CD14-positive monocyte (primary cell): ENCODE results near the gene NPAT. TPM values are rescaled to one million over a fixed set of nuclear protein-coding genes. Genes with fewer than 3 reads are reported as not detected.
A peak's percentile ranks its signal among the peaks of the same experiment; 100 is the strongest.

Experiments
- DNase-seq, 3 donors: peaks; one replicate each; pipeline ENCODE4 v3.0.0-alpha.2; 2011 to 2022
- H2AFZ ChIP-seq: 2 replicates; pipeline ENCODE4 v1.6.0; 2012; ENCODE audit warnings: mild to moderate bottlenecking, low read depth, low read length, inconsistent platforms; ENCODE audit not compliant: insufficient read depth, poor library complexity, severe bottlenecking
- H3K27ac ChIP-seq, 2 donors: 1 replicate in 1 of 2; 2 replicates in 1 of 2; pipeline ENCODE4 v1.5.1; 2012 to 2013; ENCODE audit warnings: low read length in 2 of 2, control low read depth in 1 of 2, inconsistent platforms in 1 of 2, low read depth in 1 of 2, mild to moderate bottlenecking in 1 of 2
- H3K27me3 ChIP-seq, 2 donors: one replicate each; pipeline versions ENCODE4 v1.6.0 to v1.6.1; 2011 to 2013; ENCODE audit warnings: low read length in 2 of 2; ENCODE audit not compliant: control insufficient read depth in 2 of 2, insufficient read depth in 2 of 2
- H3K36me3 ChIP-seq, 2 donors: replicated peaks in 1 of 2; 1 replicate in 1 of 2; 2 replicates in 1 of 2; pipeline versions ENCODE4 v1.5.1 to v1.6.1; 2012 to 2013; ENCODE audit warnings: low read length in 2 of 2, control low read depth in 1 of 2, inconsistent platforms in 1 of 2, mild to moderate bottlenecking in 1 of 2; ENCODE audit not compliant: insufficient read depth in 2 of 2, control insufficient read depth in 1 of 2
- H3K4me1 ChIP-seq, 2 donors: 1 replicate in 1 of 2; 2 replicates in 1 of 2; pipeline versions ENCODE4 v1.5.1 to v1.6.1; 2012 to 2013; ENCODE audit warnings: low read length in 2 of 2, control low read depth in 1 of 2, inconsistent platforms in 1 of 2, mild to moderate bottlenecking in 1 of 2, moderate library complexity in 1 of 2; ENCODE audit not compliant: insufficient read depth in 2 of 2, control insufficient read depth in 1 of 2
- H3K4me2 ChIP-seq: replicated peaks from 2 replicates; pipeline ENCODE3; 2012; ENCODE audit warnings: low read length, moderate library complexity, mild to moderate bottlenecking; ENCODE audit not compliant: poor library complexity, severe bottlenecking; ENCODE audit errors: extremely low read depth
- H3K4me3 ChIP-seq, 3 experiments: fragments of 200-600 bp in 1 of 3; sonication (generic) in 1 of 3; replicated peaks in 1 of 3; 1 replicate in 2 of 3; 2 replicates in 1 of 3; pipeline ENCODE4 v1.5.1; 2011 to 2013; ENCODE audit warnings: low read length in 3 of 3, mild to moderate bottlenecking in 3 of 3, control low read depth in 2 of 3, low read depth in 2 of 3, inconsistent platforms in 1 of 3, moderate library complexity in 1 of 3
- H3K79me2 ChIP-seq: 2 replicates; pipeline ENCODE4 v1.6.0; 2012; ENCODE audit warnings: mild to moderate bottlenecking, control low read depth, inconsistent platforms, low read length, moderate library complexity; ENCODE audit not compliant: insufficient read depth
- H3K9ac ChIP-seq: 2 replicates; pipeline ENCODE4 v1.6.0; 2017; ENCODE audit warnings: low read length, mild to moderate bottlenecking; ENCODE audit not compliant: insufficient read depth, poor library complexity, severe bottlenecking
- H3K9me3 ChIP-seq, 2 donors: replicated peaks in 1 of 2; 1 replicate in 1 of 2; 2 replicates in 1 of 2; pipeline versions ENCODE4 v1.5.1 to v1.6.1; 2012 to 2013; ENCODE audit warnings: low read length in 2 of 2, control low read depth in 1 of 2; ENCODE audit not compliant: control insufficient read depth in 1 of 2, insufficient read depth in 1 of 2
- H4K20me1 ChIP-seq: 2 replicates; pipeline ENCODE4 v1.6.0; 2012; ENCODE audit warnings: mild to moderate bottlenecking, low read length, control low read depth, moderate library complexity; ENCODE audit not compliant: insufficient read depth
- H3K27ac Mint-ChIP-seq, 7 donors: one replicate each; pipeline ENCODE4 v1.8.0; 2020; ENCODE audit warnings: mild to moderate bottlenecking in 7 of 7, mixed read lengths in 7 of 7, moderate library complexity in 6 of 7, inconsistent platforms in 2 of 7
- H3K27me3 Mint-ChIP-seq, 3 donors: one replicate each; pipeline ENCODE4 v1.8.0; 2021 to 2022; ENCODE audit warnings: low read depth in 3 of 3, mild to moderate bottlenecking in 3 of 3, mixed read lengths in 3 of 3, moderate library complexity in 3 of 3, inconsistent platforms in 1 of 3
- H3K36me3 Mint-ChIP-seq, 2 donors: one replicate each; pipeline ENCODE4 v1.8.0; 2020; ENCODE audit warnings: mixed read lengths in 2 of 2, inconsistent platforms in 1 of 2, mild to moderate bottlenecking in 1 of 2
- H3K4me1 Mint-ChIP-seq: one replicate; pipeline ENCODE4 v1.8.0; 2020; ENCODE audit warnings: mild to moderate bottlenecking, mixed read lengths
- H3K4me3 Mint-ChIP-seq, 2 donors: one replicate each; pipeline ENCODE4 v1.8.0; 2020; ENCODE audit warnings: mild to moderate bottlenecking in 2 of 2, mixed read lengths in 2 of 2, moderate library complexity in 1 of 2
- H3K9me3 Mint-ChIP-seq, 7 donors: one replicate each; pipeline ENCODE4 v1.8.0; 2020 to 2022; ENCODE audit warnings: mixed read lengths in 7 of 7, mild to moderate bottlenecking in 6 of 7, moderate library complexity in 6 of 7, inconsistent platforms in 2 of 7
- WGBS: methylation state at CpG from one replicate; pipeline ENCODE4 v1.1.5; 2013; ENCODE audit warnings: missing lambda C conversion rate; ENCODE audit not compliant: insufficient coverage; 5-methylcytosine and 5-hydroxymethylcytosine counted together
- intact Hi-C, 2 donors: fragments of 100-400 bp; cut with micrococcal nuclease; formaldehyde crosslinking; loops; one replicate each; pipeline versions ENCODE4 v1.15.0 to v1.15.1; 2023
- polyA plus RNA-seq, 3 donors: library from polyadenylated mRNA; depleted of rRNA in 1 of 3; unstranded in 2 of 3; stranded (reverse) in 1 of 3; fragments of 300-500 nt in 2 of 3; fragments of >200 nt in 1 of 3; fragmentation: Illumina TruSeq in 2 of 3; gene quantifications; 1 replicate in 2 of 3; 2 replicates in 1 of 3; pipeline ENCODE4 v1.2.3, GENCODE V29; 2012 to 2021
- TF ChIP-seq, protein P1 (sequence below): fragments of 200-600 bp; IDR thresholded peaks from one replicate; pipeline ENCODE4 v1.8.0; 2022; ENCODE audit warnings: antibody characterized with exemption, mild to moderate bottlenecking

NPAT gene
- polyA plus RNA-seq, 3 donors: 3.7 to 5.0 (median 4.1) TPM

DNA sequence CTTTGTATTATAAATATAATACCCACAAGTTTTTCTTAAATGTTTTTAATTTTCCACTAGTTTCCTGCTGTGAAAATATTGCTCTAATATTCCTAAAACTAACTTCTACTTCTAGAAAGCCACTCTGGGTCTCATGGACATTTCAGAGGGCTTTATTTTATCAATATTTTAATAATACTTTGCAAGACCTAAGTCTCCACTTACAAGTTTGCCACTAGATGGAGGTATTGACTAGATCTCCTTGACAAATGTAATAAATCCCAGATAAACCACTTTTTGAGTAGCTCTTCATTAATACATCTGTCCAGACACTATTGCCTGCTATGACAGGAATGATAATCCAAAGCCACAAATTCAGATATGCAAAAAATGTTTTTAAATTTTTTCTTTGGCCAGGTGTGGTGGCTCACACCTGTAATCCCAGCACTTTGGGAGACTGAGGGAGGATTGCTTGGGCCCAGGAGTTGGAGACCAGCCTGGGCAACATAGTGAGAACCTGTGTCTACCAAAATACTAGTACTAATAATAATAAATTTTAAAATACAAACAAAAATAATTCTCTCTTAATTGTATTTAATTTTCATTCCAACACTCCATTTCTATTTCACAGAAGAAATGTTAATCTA is 104.6 kb downstream of the NPAT start:
- intact Hi-C loops: loop anchor here in 1 of 2 donors (10.0 kb wide), 1 partner anchor 537 kb away; no protein-coding TSS in a partner anchor
- Histone ChIP-seq H4K20me1 (no peaks in the 10 kb centered on the region), H3K79me2 (peaks cover 15% of the 10 kb centered on the region), H3K9ac (no peak overlapping the region), H3K27me3 (no peaks in the 10 kb centered on the region), H3K4me2 (no peak overlapping the region), H3K27ac (no peak overlapping the region), H3K9me3 (no peaks in the 10 kb centered on the region), H3K36me3 (no peaks in the 10 kb centered on the region), H3K4me3 (no peak overlapping the region), H2AFZ (no peak overlapping the region), H3K4me1 (peaks cover 13 to 18% of the 10 kb centered on the region in 2 donors)
- peaks cover 0 to 3% (median 0%) of the 10 kb centered on the region in 3 donors for H3K27me3 Mint-ChIP-seq
- no peak overlapping the region for H3K27ac Mint-ChIP-seq
- DNase-seq: peak; percentile 4 to 41 (median 13)
- no peaks in the 10 kb centered on the region for H3K36me3 Mint-ChIP-seq
- H3K4me1 Mint-ChIP-seq: peaks cover 12% of the 10 kb centered on the region
- no peak overlapping the region for H3K4me3 Mint-ChIP-seq
- H3K9me3 Mint-ChIP-seq: no peaks in the 10 kb centered on the region
- TF ChIP-seq, protein P1, sequence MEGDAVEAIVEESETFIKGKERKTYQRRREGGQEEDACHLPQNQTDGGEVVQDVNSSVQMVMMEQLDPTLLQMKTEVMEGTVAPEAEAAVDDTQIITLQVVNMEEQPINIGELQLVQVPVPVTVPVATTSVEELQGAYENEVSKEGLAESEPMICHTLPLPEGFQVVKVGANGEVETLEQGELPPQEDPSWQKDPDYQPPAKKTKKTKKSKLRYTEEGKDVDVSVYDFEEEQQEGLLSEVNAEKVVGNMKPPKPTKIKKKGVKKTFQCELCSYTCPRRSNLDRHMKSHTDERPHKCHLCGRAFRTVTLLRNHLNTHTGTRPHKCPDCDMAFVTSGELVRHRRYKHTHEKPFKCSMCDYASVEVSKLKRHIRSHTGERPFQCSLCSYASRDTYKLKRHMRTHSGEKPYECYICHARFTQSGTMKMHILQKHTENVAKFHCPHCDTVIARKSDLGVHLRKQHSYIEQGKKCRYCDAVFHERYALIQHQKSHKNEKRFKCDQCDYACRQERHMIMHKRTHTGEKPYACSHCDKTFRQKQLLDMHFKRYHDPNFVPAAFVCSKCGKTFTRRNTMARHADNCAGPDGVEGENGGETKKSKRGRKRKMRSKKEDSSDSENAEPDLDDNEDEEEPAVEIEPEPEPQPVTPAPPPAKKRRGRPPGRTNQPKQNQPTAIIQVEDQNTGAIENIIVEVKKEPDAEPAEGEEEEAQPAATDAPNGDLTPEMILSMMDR: peak; percentile 57

DNA sequence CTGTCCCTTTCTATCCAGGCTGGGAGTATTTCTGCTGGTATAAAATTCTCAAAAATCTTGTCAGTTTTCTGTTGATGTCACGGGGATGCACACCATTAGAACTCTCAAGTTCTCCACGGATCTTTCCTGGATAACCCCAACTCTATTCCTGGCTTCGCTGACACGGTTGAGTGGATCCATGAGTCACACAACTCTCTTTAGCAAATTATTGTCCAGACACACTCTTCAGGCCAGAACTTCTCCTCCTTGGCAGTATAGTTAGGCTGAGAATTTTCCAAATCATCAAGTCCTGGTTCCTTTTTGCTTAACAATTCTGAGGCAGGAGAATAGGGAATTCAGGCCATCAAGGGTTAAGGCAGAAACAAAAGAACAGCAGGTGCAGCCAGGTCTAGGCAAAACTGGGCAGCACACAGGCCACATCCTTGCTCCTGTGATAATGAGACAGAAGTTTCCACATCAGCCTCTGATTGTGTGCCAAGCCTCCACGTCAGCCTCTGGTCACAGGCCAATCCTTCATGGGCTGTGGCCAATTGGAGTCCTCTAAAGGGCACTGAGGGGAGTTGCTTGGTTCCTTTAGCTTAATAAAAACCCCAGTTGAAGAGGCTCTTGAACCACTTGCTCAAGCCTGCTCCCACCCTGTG is 106.8 kb downstream of the NPAT start:
- no peaks in the 10 kb centered on the region for H3K27me3 ChIP-seq
- no peaks in the 10 kb centered on the region for H3K79me2 ChIP-seq
- H3K4me3 ChIP-seq: no peak overlapping the region
- H3K4me2 ChIP-seq: no peak overlapping the region
- Mint-ChIP-seq H3K4me3 (no peak overlapping the region), H3K4me1 (no peaks in the 10 kb centered on the region), H3K9me3 (no peaks in the 10 kb centered on the region), H3K27ac (peak overlapping the region in 2 of 7 donors; percentile 13 to 14), H3K36me3 (peaks cover 0 to 11% of the 10 kb centered on the region in 2 donors), H3K27me3 (peaks cover 0 to 3% (median 0%) of the 10 kb centered on the region in 3 donors)
- no peaks in the 10 kb centered on the region for H3K9me3 ChIP-seq
- 48% methylated on average over 3 of the region's 5 CpGs for WGBS
- no peak overlapping the region for H3K9ac ChIP-seq
- no peak overlapping the region for H3K27ac ChIP-seq
- DNase-seq: no peak
- H4K20me1 ChIP-seq: no peaks in the 10 kb centered on the region
- intact Hi-C loops: loop anchor here in 1 of 2 donors (10.0 kb wide), 1 partner anchor 539 kb away; no protein-coding TSS in a partner anchor
- TF ChIP-seq, protein P1: no peak
- H2AFZ ChIP-seq: no peak overlapping the region
- H3K36me3 ChIP-seq: no peaks in the 10 kb centered on the region
- no peaks in the 10 kb centered on the region for H3K4me1 ChIP-seq
